KBM-7 (cell line): Measurements from ENCODE around the gene PNPLA2.

Source experiments
- DNase-seq: peaks from one replicate; pipeline ENCODE4 v3.0.0-alpha.2; 2015
- in situ Hi-C: fragments of 300-500 bp; cut with MboI; formaldehyde crosslinking; loops from 2 replicates; pipeline ENCODE4 v1.14.3; 2020; ENCODE audit warnings: low sequenced_read_pairs, low pct_unique_long_range_greater_than_20kb, mixed read lengths

PNPLA2 gene

GRCh38 chr11:850775-851763, 32.4 kb downstream of the PNPLA2 start:
- DNase-seq = no peak
- in situ Hi-C loops = no loop called here

GRCh38 chr11:852762-853161, 34.0 kb downstream of the PNPLA2 start:
- DNase-seq = no peak
- in situ Hi-C loops = no loop called here

GRCh38 chr11:853682-854448, 35.2 kb downstream of the PNPLA2 start:
- in situ Hi-C loops = no loop called here
- no peak for DNase-seq

GRCh38 chr11:854601-855329, 36.1 kb downstream of the PNPLA2 start:
- in situ Hi-C loops = no loop called here
- no peak for DNase-seq

- no peak for DNase-seq
- in situ Hi-C loops = no loop called here
These were observed 36.6 kb downstream of the PNPLA2 start for GRCh38 chr11:855330-855674.

GRCh38 chr11:855796-856195, 37.1 kb downstream of the PNPLA2 start:
- in situ Hi-C loops = no loop called here
- no peak for DNase-seq

- no peak for DNase-seq
- in situ Hi-C loops = no loop called here
These were observed 37.7 kb downstream of the PNPLA2 start for GRCh38 chr11:856397-856796.

- no peak for DNase-seq
- in situ Hi-C loops = no loop called here
These were observed 39.5 kb downstream of the PNPLA2 start for GRCh38 chr11:858053-858761.

GRCh38 chr11:858762-859339, 40.1 kb downstream of the PNPLA2 start:
- no peak for DNase-seq
- in situ Hi-C loops = no loop called here

GRCh38 chr11:859394-860131, 40.8 kb downstream of the PNPLA2 start:
- in situ Hi-C loops = no loop called here
- DNase-seq = no peak

- in situ Hi-C loops = no loop called here
- no peak for DNase-seq
These were observed 41.8 kb downstream of the PNPLA2 start for GRCh38 chr11:860234-861104.

GRCh38 chr11:861105-861479, 42.4 kb downstream of the PNPLA2 start:
- no peak for DNase-seq
- in situ Hi-C loops = no loop called here

- in situ Hi-C loops = no loop called here
- no peak for DNase-seq
These were observed 43.5 kb downstream of the PNPLA2 start for GRCh38 chr11:862081-862661.

GRCh38 chr11:862696-863022, 43.9 kb downstream of the PNPLA2 start:
- DNase-seq = no peak
- in situ Hi-C loops = no loop called here

GRCh38 chr11:863023-863909, 44.6 kb downstream of the PNPLA2 start:
- in situ Hi-C loops = no loop called here
- DNase-seq = no peak
